Cardiac septum (tissue), 1 donor: Measurements from ENCODE around the gene PAFAH2. TPM values are rescaled to one million over a fixed set of nuclear protein-coding genes. Genes with fewer than 3 reads are reported as not detected.
"Not testable (repeated sequence)": the region's sequence is repeated elsewhere in the genome, so short reads cannot be mapped to it uniquely, and the experiment has no call there.

Experiments
- DNase-seq: peaks from one replicate; pipeline ENCODE4 v3.0.0-alpha.2; 2020; ENCODE audit warnings: low spot score
- intact Hi-C: fragments of 100-400 bp; cut with DNase I; formaldehyde crosslinking; loops from one replicate; pipeline ENCODE4 v1.14.0; 2022
- total RNA-seq: library from RNA; stranded (reverse); fragmentation: NEBNext Ultra II Directional; extraction: Animal tissue kit (Norgen Biotek cat#: 25700); gene quantifications from one replicate; pipeline ENCODE4 v1.2.1, GENCODE V29; 2021
- donor health status: DM: no; HTN: no; CAD: no.

Gene PAFAH2
- total RNA-seq, 1 donor from 2014 or later, result 18.5 TPM

- intact Hi-C loops, result no loop called here
Observed at GRCh38 chr1:25954282-25954938, 43.5 kb downstream of the PAFAH2 start.

GRCh38 chr1:25952841-25953401 is 44.9 kb downstream of the PAFAH2 start:
- DNase-seq, result peak; percentile 77
- intact Hi-C loops, result no loop called here

More at GRCh38 chr1:25954282-25954938, 43.5 kb downstream of the PAFAH2 start:
- DNase-seq, result no peak

GRCh38 chr1:25948641-25949040 is 49.2 kb downstream of the PAFAH2 start:
- intact Hi-C loops, result no loop called here
- no peak for DNase-seq

GRCh38 chr1:25947027-25947426 is 50.8 kb downstream of the PAFAH2 start:
- DNase-seq, result no peak
- intact Hi-C loops, result no loop called here

- intact Hi-C loops, result no loop called here
- DNase-seq, result no peak
Observed at GRCh38 chr1:25945761-25946160, 52.1 kb downstream of the PAFAH2 start.

GRCh38 chr1:25944986-25945385 is 52.9 kb downstream of the PAFAH2 start:
- intact Hi-C loops, result no loop called here
- DNase-seq, result no peak

- DNase-seq, intact Hi-C loops: not testable (repeated sequence)
Observed at GRCh38 chr1:25943511-25943910, 54.4 kb downstream of the PAFAH2 start.

- DNase-seq, result no peak
- intact Hi-C loops, result no loop called here
Observed at GRCh38 chr1:25936947-25937346, 60.9 kb downstream of the PAFAH2 start.

GRCh38 chr1:25933479-25934365 is 64.1 kb downstream of the PAFAH2 start:
- intact Hi-C loops, result no loop called here

GRCh38 chr1:25932811-25933400 is 65.0 kb downstream of the PAFAH2 start:
- intact Hi-C loops, result not testable (repeated sequence)

More at GRCh38 chr1:25933479-25934365, 64.1 kb downstream of the PAFAH2 start:
- DNase-seq, result no peak

GRCh38 chr1:25932321-25932720 is 65.5 kb downstream of the PAFAH2 start:
- DNase-seq, result no peak
- intact Hi-C loops, result no loop called here

More at GRCh38 chr1:25932811-25933400, 65.0 kb downstream of the PAFAH2 start:
- not testable (repeated sequence) for DNase-seq

- intact Hi-C loops, result no loop called here
- DNase-seq, result no peak
Observed at GRCh38 chr1:25929016-25929415, 68.8 kb downstream of the PAFAH2 start.

GRCh38 chr1:25927521-25928265 is 70.2 kb downstream of the PAFAH2 start:
- intact Hi-C loops, result no loop called here
- DNase-seq, result no peak

GRCh38 chr1:25926731-25927496 is 70.9 kb downstream of the PAFAH2 start:
- intact Hi-C loops, result no loop called here
- DNase-seq, result no peak

GRCh38 chr1:25924454-25924853 is 73.4 kb downstream of the PAFAH2 start:
- no peak for DNase-seq
- intact Hi-C loops, result loop anchor here (5.0 kb wide), 1 partner anchor 73 kb away; the partner anchor contains the start of gene PAFAH2

GRCh38 chr1:25922971-25923552 is 74.8 kb downstream of the PAFAH2 start:
- intact Hi-C loops, result loop anchor here (5.0 kb wide), 1 partner anchor 74 kb away; the partner anchor contains the start of gene PAFAH2
- no peak for DNase-seq

GRCh38 chr1:25922056-25922970 is 75.5 kb downstream of the PAFAH2 start:
- DNase-seq, result peak; percentile 76
- intact Hi-C loops, result loop anchor here (5.0 kb wide), 1 partner anchor 75 kb away; the partner anchor contains the start of gene PAFAH2
